HepG2 (cell line): ENCODE data around the gene C16orf78. TPM values are rescaled to one million over a fixed set of nuclear protein-coding genes. Genes with fewer than 3 reads are reported as not detected.

Source experiments
- ATAC-seq: fragments of 200-7000 bp; cut with Tn5 transposase; 3 replicates; pipeline ENCODE4 v1.9.1; 2020; ENCODE audit warnings: mild to moderate bottlenecking, moderate library complexity
- BruUV-seq: library from RNA; stranded (reverse); fragments of 400-500 nt; replicated peaks from 2 replicates; lab custom pipeline; 2021; lab: Mats Ljungman, UMichigan
- CTCF ChIA-PET: fragments of 300-600 bp; formaldehyde crosslinking; extraction: SDS; loops from one replicate; lab custom pipeline; 2021; ENCODE audit warnings: low total read pairs, inconsistent platforms, low intra/inter-chr PET ratio; lab: Yijun Ruan, JAX
- POLR2A ChIA-PET: fragments of 350-600 bp; sonication (Branson Sonifier 250); formaldehyde crosslinking; loops from one replicate; lab custom pipeline; 2020; ENCODE audit warnings: antibody characterized with exemption, inconsistent platforms; lab: Yijun Ruan, JAX
- DNase-seq: peaks from one replicate; pipeline ENCODE4 v3.0.0-alpha.2; 2015; ENCODE audit warnings: low spot score
- FAIRE-seq: peaks from 3 replicates; lab custom pipeline; 2011; peaks lifted over from hg19 to GRCh38; lab: Jason Lieb, UNC
- H2AFZ ChIP-seq: one replicate; pipeline ENCODE4 v1.6.1; 2011; ENCODE audit warnings: low read length, inconsistent platforms
- H3K27ac ChIP-seq: fragments of 300-600 bp; 3 replicates; pipeline ENCODE4 v1.8.0; 2011; ENCODE audit warnings: mixed run types, mild to moderate bottlenecking, mixed read lengths, low read length, inconsistent platforms; ENCODE audit not compliant: insufficient read depth; ENCODE audit errors: extremely low read length
- H3K27me3 ChIP-seq, 2 experiments: fragments of 200-600 bp in 1 of 2; 2 replicates in 1 of 2; 3 replicates in 1 of 2; pipeline versions ENCODE4 v1.6.0 to v1.8.0; 2011; ENCODE audit warnings: low read length in 2 of 2, mild to moderate bottlenecking in 2 of 2, moderate library complexity in 2 of 2, inconsistent platforms in 1 of 2; ENCODE audit not compliant: insufficient read depth in 2 of 2, control insufficient read depth in 1 of 2
- H3K36me3 ChIP-seq, 2 experiments: fragments of 200-600 bp in 1 of 2; replicated peaks in 1 of 2; 2 replicates in 1 of 2; 3 replicates in 1 of 2; pipeline versions ENCODE4 v1.5.1 to v1.8.0; 2011; ENCODE audit warnings: low read length in 2 of 2, inconsistent platforms in 1 of 2; ENCODE audit not compliant: insufficient read depth in 2 of 2, control insufficient read depth in 1 of 2
- H3K4me1 ChIP-seq: 2 replicates; pipeline ENCODE4 v1.5.1; 2012; ENCODE audit warnings: low read length, inconsistent platforms; ENCODE audit not compliant: insufficient read depth
- H3K4me2 ChIP-seq: 2 replicates; pipeline ENCODE4 v1.6.0; 2011; ENCODE audit warnings: low read depth, low read length, inconsistent platforms
- H3K4me3 ChIP-seq, 3 experiments: fragments of 200-600 bp in 1 of 3; sonication (generic), shearing (Covaris generic) in 1 of 3; replicated peaks in 1 of 3; 2 replicates each; pipeline ENCODE4 v1.5.1; 2011 to 2016; ENCODE audit warnings: low read length in 3 of 3, inconsistent platforms in 2 of 3, low read depth in 2 of 3, mild to moderate bottlenecking in 2 of 3, control low read depth in 1 of 3, mixed read lengths in 1 of 3; ENCODE audit not compliant: insufficient read depth in 1 of 3
- H3K79me2 ChIP-seq: one replicate; pipeline ENCODE4 v1.6.1; 2011; ENCODE audit warnings: low read length, inconsistent platforms; ENCODE audit not compliant: insufficient read depth
- H3K9ac ChIP-seq: 2 replicates; pipeline ENCODE4 v1.6.0; 2011; ENCODE audit warnings: mild to moderate bottlenecking, low read depth, low read length, inconsistent platforms; ENCODE audit not compliant: insufficient read depth
- H3K9me3 ChIP-seq: 2 replicates; pipeline ENCODE4 v1.5.1; 2012; ENCODE audit warnings: mild to moderate bottlenecking, low read length
- H4K20me1 ChIP-seq: 2 replicates; pipeline ENCODE4 v1.6.0; 2011; ENCODE audit warnings: inconsistent platforms, mild to moderate bottlenecking, low read length, moderate library complexity; ENCODE audit not compliant: insufficient read depth
- FOXP4 ChIP-seq: sonication (generic); formaldehyde crosslinking; IDR thresholded peaks from 2 replicates; pipeline ENCODE4 v1.4.0; 2020; ENCODE audit warnings: missing genetic modification reagents
- MED13 ChIP-seq: sonication (generic); formaldehyde crosslinking; IDR thresholded peaks from 2 replicates; pipeline ENCODE4 v1.5.0; 2020; ENCODE audit warnings: missing genetic modification reagents
- MEIS2 ChIP-seq: sonication (generic); formaldehyde crosslinking; IDR thresholded peaks from 2 replicates; pipeline ENCODE4 v1.9.0; 2021; ENCODE audit warnings: mild to moderate bottlenecking, missing genetic modification reagents
- POLR2AphosphoS5 ChIP-seq: IDR thresholded peaks from 2 replicates; pipeline ENCODE4 v1.6.1; 2012; ENCODE audit warnings: low read depth, low read length
- RARG ChIP-seq: sonication (generic); formaldehyde crosslinking; IDR thresholded peaks from 2 replicates; pipeline ENCODE4 v1.4.0; 2020; ENCODE audit warnings: low read depth, mild to moderate bottlenecking, missing genetic modification reagents
- ZHX2 ChIP-seq, 2 experiments: sonication (generic) in 1 of 2; formaldehyde crosslinking in 1 of 2; IDR thresholded peaks; 2 replicates each; pipeline versions ENCODE4 v1.6.1 to v1.9.0; 2014 to 2022; ENCODE audit warnings: antibody characterized with exemption in 1 of 2, borderline replicate concordance in 1 of 2, inconsistent platforms in 1 of 2, low read depth in 1 of 2, missing genetic modification reagents in 1 of 2
- ZNF121 ChIP-seq: sonication (generic); formaldehyde crosslinking; IDR thresholded peaks from 2 replicates; pipeline ENCODE4 v1.5.0; 2020; ENCODE audit warnings: mild to moderate bottlenecking, missing genetic modification reagents
- ZNF234 ChIP-seq: sonication (generic); formaldehyde crosslinking; conservative IDR thresholded peaks from 2 replicates; pipeline ENCODE4 v1.5.1; 2020; ENCODE audit warnings: mild to moderate bottlenecking, missing genetic modification reagents
- ZNF670 ChIP-seq: sonication (generic); formaldehyde crosslinking; IDR thresholded peaks from 2 replicates; pipeline ENCODE4 v1.8.0; 2022; ENCODE audit warnings: mild to moderate bottlenecking, missing genetic modification reagents, borderline replicate concordance
- ZNF704 ChIP-seq: sonication (generic); formaldehyde crosslinking; IDR thresholded peaks from 2 replicates; pipeline ENCODE4 v1.8.1; 2023; ENCODE audit warnings: mild to moderate bottlenecking, inconsistent platforms, moderate library complexity, missing genetic modification reagents, borderline replicate concordance
- WGBS: methylation state at CpG from one replicate; pipeline ENCODE4 v1.1.6; 2017; ENCODE audit warnings: low lambda C conversion rate; 5-methylcytosine and 5-hydroxymethylcytosine counted together
- in situ Hi-C: cut with HindIII; loops from 2 replicates; pipeline ENCODE4 v1.10.0; 2017; ENCODE audit warnings: low pct_unique_long_range_greater_than_20kb; ENCODE audit not compliant: extremely low pct_ligation_motif_present
- intact Hi-C: fragments of 100-400 bp; cut with micrococcal nuclease; formaldehyde crosslinking; loops from one replicate; pipeline ENCODE4 v1.10.0; 2022; ENCODE audit not compliant: unreplicated experiment
- polyA plus RNA-seq, 8 experiments: library from polyadenylated mRNA; depleted of rRNA in 3 of 8; stranded (reverse) in 7 of 8; unstranded in 1 of 8; fragments of >200 nt; fragmentation: Illumina TruSeq in 4 of 8; extraction: Trizol in 4 of 8; gene quantifications; 2 replicates each; pipeline versions ENCODE4 v1.2.1 to v1.2.3, GENCODE V29; 2011 to 2016; ENCODE audit warnings: low read depth in 4 of 8, missing spikeins in 1 of 8, mixed read lengths in 1 of 8; ENCODE audit not compliant: insufficient read depth in 1 of 8
- total RNA-seq, 5 experiments: library from RNA; depleted of rRNA; stranded (reverse); fragments of >200 nt; fragmentation: Illumina TruSeq; extraction: Trizol; gene quantifications; 2 replicates each; pipeline ENCODE4 v1.2.3, GENCODE V29; 2016; ENCODE audit warnings: low read depth in 1 of 5
- TF ChIP-seq, protein P1 (sequence below): IDR thresholded peaks from 2 replicates; pipeline ENCODE4 v1.6.1; 2016; ENCODE audit warnings: low read depth, borderline replicate concordance
- TF ChIP-seq, protein P2 (sequence below): sonication (generic); formaldehyde crosslinking; IDR thresholded peaks from 2 replicates; pipeline ENCODE4 v1.4.0; 2020; ENCODE audit warnings: missing genetic modification reagents

Gene C16orf78
- total and polyA plus RNA-seq, 2 of the 13 experiments (the other 11 are each of a cell fraction or from before 2014, with no cell fraction given), result not detected

DNA sequence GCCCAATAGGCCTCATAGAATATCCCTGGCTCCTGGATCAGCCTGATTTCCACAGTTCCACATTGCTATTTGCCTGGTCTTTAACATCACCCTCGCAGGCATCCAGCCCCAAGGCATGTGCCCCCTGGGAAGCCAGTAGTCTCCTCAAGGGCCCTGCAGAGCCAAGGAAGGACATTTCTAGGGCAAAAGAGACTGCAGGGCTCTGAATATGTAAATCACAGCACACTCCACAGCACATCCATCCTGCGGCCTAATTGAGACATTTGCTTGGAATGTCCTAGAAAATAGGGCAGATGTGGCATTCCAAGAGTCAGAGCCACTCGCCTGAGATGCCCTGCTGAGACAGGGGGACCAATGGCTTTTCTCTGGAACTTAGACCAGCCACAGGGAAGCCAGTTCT is 11.4 kb upstream of the C16orf78 start:
- no peak overlapping the region for H3K27ac ChIP-seq
- H2AFZ ChIP-seq, result no peak overlapping the region
- WGBS, result 7% methylated on average over 3 of the region's 3 CpGs
- no peak overlapping the region for H3K4me3 ChIP-seq
- no peak overlapping the region for H3K4me2 ChIP-seq
- H3K9ac ChIP-seq, result no peak overlapping the region
- no peaks in the 10 kb centered on the region for H3K4me1 ChIP-seq
- intact Hi-C loops, result no loop called here
- H3K36me3 ChIP-seq, result no peaks in the 10 kb centered on the region
- peaks cover 9% of the 10 kb centered on the region; the same call in 1 of the 2 replicates for H3K9me3 ChIP-seq
- no peaks in the 10 kb centered on the region for H4K20me1 ChIP-seq
- in situ Hi-C loops, result no loop called here
- ATAC-seq (no peak), DNase-seq (no peak), FAIRE-seq (no peak)
- H3K79me2 ChIP-seq, result no peaks in the 10 kb centered on the region
- BruUV-seq, result no TSS peak
- POLR2A ChIA-PET, result no interaction called here
- peaks cover 0 to 10% of the 10 kb centered on the region in 2 experiments; a peak in 2 of 5 replicates for H3K27me3 ChIP-seq
- CTCF ChIA-PET, result no interaction called here
- TF ChIP-seq MEIS2 (no peak), POLR2AphosphoS5 (no peak), ZHX2 (IDR thresholded peaks at IDR 0.05; ENCODE audit: low read depth) (no peak), ZHX2 (CRISPR knock-in tag; IDR thresholded peaks at IDR 0.05; ENCODE audit: borderline replicate concordance) (no peak), ZNF121 (CRISPR knock-in tag) (no peak), FOXP4 (CRISPR knock-in tag) (no peak), ZNF670 (CRISPR knock-in tag) (no peak), MED13 (CRISPR knock-in tag) (no peak), ZNF234 (CRISPR knock-in tag) (no peak), ZNF704 (CRISPR knock-in tag) (no peak), RARG (CRISPR knock-in tag) (no peak)
- TF ChIP-seq, protein P1, sequence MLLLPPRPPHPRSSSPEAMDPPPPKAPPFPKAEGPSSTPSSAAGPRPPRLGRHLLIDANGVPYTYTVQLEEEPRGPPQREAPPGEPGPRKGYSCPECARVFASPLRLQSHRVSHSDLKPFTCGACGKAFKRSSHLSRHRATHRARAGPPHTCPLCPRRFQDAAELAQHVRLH (CRISPR knock-in tag), result no peak
- TF ChIP-seq, protein P2, sequence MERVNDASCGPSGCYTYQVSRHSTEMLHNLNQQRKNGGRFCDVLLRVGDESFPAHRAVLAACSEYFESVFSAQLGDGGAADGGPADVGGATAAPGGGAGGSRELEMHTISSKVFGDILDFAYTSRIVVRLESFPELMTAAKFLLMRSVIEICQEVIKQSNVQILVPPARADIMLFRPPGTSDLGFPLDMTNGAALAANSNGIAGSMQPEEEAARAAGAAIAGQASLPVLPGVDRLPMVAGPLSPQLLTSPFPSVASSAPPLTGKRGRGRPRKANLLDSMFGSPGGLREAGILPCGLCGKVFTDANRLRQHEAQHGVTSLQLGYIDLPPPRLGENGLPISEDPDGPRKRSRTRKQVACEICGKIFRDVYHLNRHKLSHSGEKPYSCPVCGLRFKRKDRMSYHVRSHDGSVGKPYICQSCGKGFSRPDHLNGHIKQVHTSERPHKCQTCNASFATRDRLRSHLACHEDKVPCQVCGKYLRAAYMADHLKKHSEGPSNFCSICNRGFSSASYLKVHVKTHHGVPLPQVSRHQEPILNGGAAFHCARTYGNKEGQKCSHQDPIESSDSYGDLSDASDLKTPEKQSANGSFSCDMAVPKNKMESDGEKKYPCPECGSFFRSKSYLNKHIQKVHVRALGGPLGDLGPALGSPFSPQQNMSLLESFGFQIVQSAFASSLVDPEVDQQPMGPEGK (CRISPR knock-in tag), result no peak
